ENCODE results near the gene MESP1.

The MESP1 gene

GRCh38 chr15:89768071-89768500 lies 17.0 kb upstream of the MESP1 start:
- 87 to 89% methylated on average over 7 of the region's 7 CpGs for WGBS, 2 experiments
- H3K27ac ChIP-seq (ENCODE audit: insufficient read depth, low read depth, low read length, poor library complexity, severe bottlenecking) = no peak overlapping the region
- no peaks in the 10 kb centered on the region for H3K9me3 ChIP-seq (ENCODE audit: control insufficient read depth, low read length)
- H3K36me3 ChIP-seq (ENCODE audit: control insufficient read depth, insufficient read depth, low read length) = no peaks in the 10 kb centered on the region
- H3K4me3 ChIP-seq (ENCODE audit: insufficient read depth, low read depth, low read length) = no peak overlapping the region
- H3K4me1 ChIP-seq (ENCODE audit: control insufficient read depth, insufficient read depth, low read length) = no peaks in the 10 kb centered on the region
- H3K27me3 ChIP-seq (ENCODE audit: control insufficient read depth, insufficient read depth, low read length, poor library complexity, severe bottlenecking) = no peaks in the 10 kb centered on the region

- 81 to 82% methylated on average over 8 of the region's 8 CpGs for WGBS, 2 experiments
- no peaks in the 10 kb centered on the region for H3K27me3 ChIP-seq (ENCODE audit: control insufficient read depth, insufficient read depth, low read length, poor library complexity, severe bottlenecking)
- H3K4me3 ChIP-seq (ENCODE audit: insufficient read depth, low read depth, low read length) = no peak overlapping the region
- H3K27ac ChIP-seq (ENCODE audit: insufficient read depth, low read depth, low read length, poor library complexity, severe bottlenecking) = no peak overlapping the region
- no peaks in the 10 kb centered on the region for H3K36me3 ChIP-seq (ENCODE audit: control insufficient read depth, insufficient read depth, low read length)
- H3K9me3 ChIP-seq (ENCODE audit: control insufficient read depth, low read length) = no peaks in the 10 kb centered on the region
- no peaks in the 10 kb centered on the region for H3K4me1 ChIP-seq (ENCODE audit: control insufficient read depth, insufficient read depth, low read length)
These were observed 16.4 kb upstream of the MESP1 start for GRCh38 chr15:89767411-89767915.

GRCh38 chr15:89766357-89767311 lies 15.6 kb upstream of the MESP1 start:
- no peak overlapping the region for H3K27ac ChIP-seq (ENCODE audit: insufficient read depth, low read depth, low read length, poor library complexity, severe bottlenecking)
- no peaks in the 10 kb centered on the region for H3K9me3 ChIP-seq (ENCODE audit: control insufficient read depth, low read length)
- H3K27me3 ChIP-seq (ENCODE audit: control insufficient read depth, insufficient read depth, low read length, poor library complexity, severe bottlenecking) = no peaks in the 10 kb centered on the region
- WGBS, 2 experiments = 92 to 93% methylated on average over 16 of the region's 16 CpGs
- no peaks in the 10 kb centered on the region for H3K36me3 ChIP-seq (ENCODE audit: control insufficient read depth, insufficient read depth, low read length)
- no peaks in the 10 kb centered on the region for H3K4me1 ChIP-seq (ENCODE audit: control insufficient read depth, insufficient read depth, low read length)
- H3K4me3 ChIP-seq (ENCODE audit: insufficient read depth, low read depth, low read length) = no peak overlapping the region

DNA sequence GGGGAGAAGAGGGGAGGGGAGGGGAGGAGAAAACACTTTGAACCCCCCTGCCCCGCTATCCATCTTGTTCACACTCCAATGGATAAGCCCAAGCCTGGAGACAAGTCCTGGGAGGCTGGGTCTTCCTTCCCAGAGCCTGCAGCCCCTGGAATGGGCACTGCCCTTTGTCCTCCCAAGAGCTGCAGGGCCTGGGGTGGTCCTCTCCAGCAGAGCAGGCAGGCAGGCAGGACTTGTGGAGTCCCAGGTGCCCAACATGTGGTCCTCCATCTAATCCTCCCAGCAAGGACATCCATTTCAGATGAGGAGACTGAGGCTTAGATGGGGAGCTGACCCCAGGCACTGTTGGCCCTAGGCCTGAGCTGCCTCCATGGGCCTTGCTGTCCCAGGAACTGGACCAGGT lies 14.6 kb upstream of the MESP1 start:
- 67 to 93% methylated on average over 1 of the region's 1 CpG for WGBS, 2 experiments
- no peaks in the 10 kb centered on the region for H3K36me3 ChIP-seq (ENCODE audit: control insufficient read depth, insufficient read depth, low read length)
- no peaks in the 10 kb centered on the region for H3K27me3 ChIP-seq (ENCODE audit: control insufficient read depth, insufficient read depth, low read length, poor library complexity, severe bottlenecking)
- no peak overlapping the region for H3K4me3 ChIP-seq (ENCODE audit: insufficient read depth, low read depth, low read length)
- no peaks in the 10 kb centered on the region for H3K4me1 ChIP-seq (ENCODE audit: control insufficient read depth, insufficient read depth, low read length)
- H3K9me3 ChIP-seq (ENCODE audit: control insufficient read depth, low read length) = no peaks in the 10 kb centered on the region
- H3K27ac ChIP-seq (ENCODE audit: insufficient read depth, low read depth, low read length, poor library complexity, severe bottlenecking) = no peak overlapping the region

- WGBS, 2 experiments = 90 to 95% methylated on average over 5 of the region's 5 CpGs
- Histone ChIP-seq H3K4me1 (ENCODE audit: control insufficient read depth, insufficient read depth, low read length) (no peaks in the 10 kb centered on the region), H3K27me3 (ENCODE audit: control insufficient read depth, insufficient read depth, low read length, poor library complexity, severe bottlenecking) (no peaks in the 10 kb centered on the region), H3K9me3 (ENCODE audit: control insufficient read depth, low read length) (no peaks in the 10 kb centered on the region), H3K4me3 (ENCODE audit: insufficient read depth, low read depth, low read length) (no peak overlapping the region), H3K36me3 (ENCODE audit: control insufficient read depth, insufficient read depth, low read length) (no peaks in the 10 kb centered on the region), H3K27ac (ENCODE audit: insufficient read depth, low read depth, low read length, poor library complexity, severe bottlenecking) (no peak overlapping the region)
These were observed 10.9 kb upstream of the MESP1 start for GRCh38 chr15:89761929-89762328.

DNA sequence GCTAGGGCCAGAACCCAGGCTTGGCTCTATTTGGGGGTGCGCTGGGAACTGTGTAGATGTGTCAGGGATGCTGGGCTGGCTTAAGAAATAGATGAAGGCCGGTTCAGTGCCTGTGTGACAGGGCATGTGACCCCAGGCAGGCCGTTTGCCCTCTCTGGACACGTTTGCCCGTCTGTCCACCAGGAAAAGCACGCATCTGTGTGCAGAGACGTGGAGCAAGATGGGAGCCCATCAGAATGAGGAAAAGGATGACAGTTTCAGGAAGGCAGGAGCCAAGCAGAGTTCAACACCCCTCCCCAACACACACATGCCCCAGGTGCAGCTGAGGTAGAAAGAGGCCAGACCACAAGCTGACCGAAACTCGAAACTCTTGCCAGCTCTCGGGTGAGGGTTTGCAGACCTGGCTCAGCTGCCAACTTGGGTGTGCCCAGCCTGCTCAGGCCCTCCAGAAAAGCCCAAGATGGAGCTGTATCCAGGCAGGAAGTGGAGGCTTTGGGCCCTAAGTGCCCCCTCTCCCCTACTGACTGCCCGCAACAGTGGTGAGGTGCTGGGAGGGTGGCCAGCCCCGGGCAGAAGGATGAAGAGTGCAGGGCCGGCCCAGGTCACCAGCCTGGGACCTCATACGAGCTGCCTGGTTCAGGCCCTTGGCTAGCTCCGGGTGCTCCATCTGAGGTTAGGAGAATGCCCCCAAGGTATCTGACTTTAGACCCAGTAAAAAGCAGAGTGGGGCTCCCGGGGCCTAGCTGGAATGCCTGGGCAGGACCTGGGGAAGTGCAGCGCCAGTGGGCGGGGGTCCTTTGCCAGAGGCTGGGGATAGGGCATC lies 10.2 kb upstream of the MESP1 start:
- no peaks in the 10 kb centered on the region for H3K36me3 ChIP-seq (ENCODE audit: control insufficient read depth, insufficient read depth, low read length)
- H3K4me1 ChIP-seq (ENCODE audit: control insufficient read depth, insufficient read depth, low read length) = no peaks in the 10 kb centered on the region
- H3K27me3 ChIP-seq (ENCODE audit: control insufficient read depth, insufficient read depth, low read length, poor library complexity, severe bottlenecking) = no peaks in the 10 kb centered on the region
- H3K9me3 ChIP-seq (ENCODE audit: control insufficient read depth, low read length) = no peaks in the 10 kb centered on the region
- no peak overlapping the region for H3K27ac ChIP-seq (ENCODE audit: insufficient read depth, low read depth, low read length, poor library complexity, severe bottlenecking)
- WGBS, 2 experiments = 81 to 84% methylated on average over 18 of the region's 18 CpGs
- H3K4me3 ChIP-seq (ENCODE audit: insufficient read depth, low read depth, low read length) = no peak overlapping the region

- no peaks in the 10 kb centered on the region for H3K36me3 ChIP-seq (ENCODE audit: control insufficient read depth, insufficient read depth, low read length)
- no peak overlapping the region for H3K27ac ChIP-seq (ENCODE audit: insufficient read depth, low read depth, low read length, poor library complexity, severe bottlenecking)
- H3K4me3 ChIP-seq (ENCODE audit: insufficient read depth, low read depth, low read length) = no peak overlapping the region
- no peaks in the 10 kb centered on the region for H3K4me1 ChIP-seq (ENCODE audit: control insufficient read depth, insufficient read depth, low read length)
- H3K9me3 ChIP-seq (ENCODE audit: control insufficient read depth, low read length) = no peaks in the 10 kb centered on the region
- H3K27me3 ChIP-seq (ENCODE audit: control insufficient read depth, insufficient read depth, low read length, poor library complexity, severe bottlenecking) = no peaks in the 10 kb centered on the region
- 39 to 40% methylated on average over 16 of the region's 16 CpGs for WGBS, 2 experiments
These were observed 9.4 kb upstream of the MESP1 start for GRCh38 chr15:89760303-89761008.

DNA sequence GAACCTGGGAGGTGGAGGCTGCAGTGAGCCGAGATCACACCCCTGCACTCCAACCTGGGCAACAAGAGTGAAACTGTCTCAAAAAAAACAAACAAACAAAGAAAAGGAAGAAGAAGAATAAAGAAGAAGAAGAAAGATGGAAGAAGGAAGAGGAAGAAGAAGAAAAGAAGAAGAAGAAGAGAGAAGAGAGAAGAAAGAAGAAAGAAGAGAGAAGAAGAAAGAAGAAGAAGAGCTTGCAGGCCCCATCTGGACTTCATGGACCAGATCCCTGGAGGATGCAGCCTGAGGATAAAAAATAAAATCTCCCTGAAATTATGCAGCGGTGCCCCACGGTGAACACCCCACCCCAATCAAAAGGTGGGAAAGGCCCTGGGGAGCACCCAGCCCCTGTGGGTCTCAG lies 8.8 kb upstream of the MESP1 start:
- no peaks in the 10 kb centered on the region for H3K4me1 ChIP-seq (ENCODE audit: control insufficient read depth, insufficient read depth, low read length)
- H3K4me3 ChIP-seq (ENCODE audit: insufficient read depth, low read depth, low read length) = no peak overlapping the region
- 84 to 94% methylated on average over 2 to 3 of the region's 3 CpGs for WGBS, 2 experiments
- H3K9me3 ChIP-seq (ENCODE audit: control insufficient read depth, low read length) = no peaks in the 10 kb centered on the region
- no peak overlapping the region for H3K27ac ChIP-seq (ENCODE audit: insufficient read depth, low read depth, low read length, poor library complexity, severe bottlenecking)
- no peaks in the 10 kb centered on the region for H3K27me3 ChIP-seq (ENCODE audit: control insufficient read depth, insufficient read depth, low read length, poor library complexity, severe bottlenecking)
- H3K36me3 ChIP-seq (ENCODE audit: control insufficient read depth, insufficient read depth, low read length) = no peaks in the 10 kb centered on the region

GRCh38 chr15:89758981-89759380 lies 7.9 kb upstream of the MESP1 start:
- Histone ChIP-seq H3K4me1 (ENCODE audit: control insufficient read depth, insufficient read depth, low read length) (no peaks in the 10 kb centered on the region), H3K36me3 (ENCODE audit: control insufficient read depth, insufficient read depth, low read length) (no peaks in the 10 kb centered on the region), H3K4me3 (ENCODE audit: insufficient read depth, low read depth, low read length) (no peak overlapping the region), H3K9me3 (ENCODE audit: control insufficient read depth, low read length) (no peaks in the 10 kb centered on the region), H3K27me3 (ENCODE audit: control insufficient read depth, insufficient read depth, low read length, poor library complexity, severe bottlenecking) (no peaks in the 10 kb centered on the region), H3K27ac (ENCODE audit: insufficient read depth, low read depth, low read length, poor library complexity, severe bottlenecking) (no peak overlapping the region)
- WGBS, 2 experiments = 92 to 97% methylated on average over 8 of the region's 8 CpGs

All from ectodermal cell (in vitro differentiated cells).